Uterus (tissue), 2 donors: ENCODE data around the gene CACNA1E.

Source experiments
- CTCF ChIP-seq, 4 experiments: fragments of 200-600 bp in 2 of 4; fragments of 450-650 bp in 2 of 4; sonication (generic) in 2 of 4; IDR thresholded peaks; one replicate each; pipeline ENCODE4 v1.5.1; 2016 to 2019; ENCODE audit warnings: antibody characterized with exemption in 4 of 4, mild to moderate bottlenecking in 2 of 4, moderate library complexity in 1 of 4
- POLR2A ChIP-seq, 2 donors: fragments of 450-650 bp; IDR thresholded peaks; one replicate each; pipeline ENCODE4 v1.6.1; 2016; ENCODE audit warnings: antibody characterized with exemption in 2 of 2, mild to moderate bottlenecking in 1 of 2, moderate library complexity in 1 of 2

- TF ChIP-seq CTCF (IDR thresholded peaks at IDR 0.05) (no peak), POLR2A (IDR thresholded peaks at IDR 0.05) (no peak)
Measured at GRCh38 chr1:181704546-181704945, 221.2 kb downstream of the CACNA1E start.
